SJCRH30 (cell line): ENCODE measurements around the gene COG6. TPM values are rescaled to one million over a fixed set of nuclear protein-coding genes. Genes with fewer than 3 reads are reported as not detected.
A peak's percentile ranks its signal among the peaks of the same experiment; 100 is the strongest.

Source experiments
- DNase-seq, 2 experiments: peaks; one replicate each; pipeline ENCODE4 v3.0.0-alpha.2; 2015 to 2020
- H3K27ac ChIP-seq: fragments of 250-450 bp; sonication (Bioruptor Pico); 2 replicates; pipeline ENCODE4 v1.5.1; 2020; ENCODE audit warnings: mild to moderate bottlenecking, moderate library complexity
- H3K27me3 ChIP-seq: fragments of 250-450 bp; sonication (Bioruptor Pico); 2 replicates; pipeline ENCODE4 v1.5.1; 2020; ENCODE audit warnings: mild to moderate bottlenecking, moderate library complexity
- H3K36me3 ChIP-seq: fragments of 250-450 bp; sonication (Bioruptor Pico); 2 replicates; pipeline ENCODE4 v1.5.1; 2020; ENCODE audit warnings: mild to moderate bottlenecking, moderate library complexity
- H3K4me1 ChIP-seq: fragments of 250-450 bp; sonication (Bioruptor Pico); 2 replicates; pipeline ENCODE4 v1.5.1; 2020; ENCODE audit warnings: mild to moderate bottlenecking, moderate library complexity
- H3K4me3 ChIP-seq: fragments of 250-450 bp; sonication (Bioruptor Pico); 2 replicates; pipeline ENCODE4 v1.5.1; 2020; ENCODE audit warnings: mild to moderate bottlenecking, moderate library complexity
- H3K9me3 ChIP-seq: fragments of 250-450 bp; sonication (Bioruptor Pico); replicated peaks from 2 replicates; pipeline ENCODE4 v1.5.1; 2020; ENCODE audit warnings: mild to moderate bottlenecking, moderate library complexity
- total RNA-seq: library from RNA; depleted of rRNA; stranded (reverse); fragments of >200 nt; shearing (Covaris generic); gene quantifications from 2 replicates; pipeline ENCODE4 v1.2.3, GENCODE V29; 2014; rRNA removed

COG6 gene
- 25.3 and 28.2 TPM in 2 replicates for total RNA-seq

- peak within 1 kb of the TSS; percentile 80 for H3K4me3 ChIP-seq
- no peaks in the 10 kb centered on the region for H3K9me3 ChIP-seq
- H3K36me3 ChIP-seq: peaks cover 7% of the 10 kb centered on the region; the same call in 1 of the 2 replicates
- no peaks in the 10 kb centered on the region for H3K27me3 ChIP-seq
- peak; percentile 93 to 97 for DNase-seq
- no peaks in the 10 kb centered on the region for H3K4me1 ChIP-seq
- H3K27ac ChIP-seq: peak within 1 kb of the TSS; percentile 24; the same call in 1 of the 2 replicates
Measured at GRCh38 chr13:39655569-39656324, at the start of gene COG6. Gene COG6 (plus strand): TSS chr13:39655662. CDS start chr13:39655727, 65 bp downstream.

- peaks cover 11% of the 10 kb centered on the region; the same call in 1 of the 2 replicates for H3K4me1 ChIP-seq
- H3K4me3 ChIP-seq: no peak overlapping the region
- no peaks in the 10 kb centered on the region for H3K27me3 ChIP-seq
- no peak for DNase-seq
- H3K27ac ChIP-seq: no peak overlapping the region
- no peaks in the 10 kb centered on the region; the same call in 1 of the 2 replicates for H3K36me3 ChIP-seq
- no peaks in the 10 kb centered on the region for H3K9me3 ChIP-seq
Measured at GRCh38 chr13:39605677-39606320, 49.7 kb upstream of the COG6 start.

DNA sequence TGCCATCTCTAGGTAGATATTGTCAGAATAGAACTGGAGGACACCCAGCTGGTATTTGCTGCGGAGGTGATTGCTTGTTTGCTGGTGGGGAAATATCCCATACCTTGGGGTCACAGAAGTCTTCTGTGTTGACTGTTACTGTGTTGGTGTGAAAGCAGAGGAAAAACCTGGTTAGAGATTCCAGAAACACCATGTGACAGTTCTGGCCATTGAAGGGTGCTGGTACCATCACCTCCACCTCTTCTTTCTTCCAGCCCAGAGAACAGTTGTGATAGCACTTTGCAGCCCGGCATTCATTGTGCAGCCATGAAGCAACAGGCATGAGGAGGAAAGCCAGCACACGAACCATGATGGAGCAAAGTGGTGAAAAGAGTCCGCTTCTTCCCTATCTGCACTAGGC lies 47.6 kb upstream of the COG6 start:
- Histone ChIP-seq H3K4me1 (peaks cover 6% of the 10 kb centered on the region; the same call in 1 of the 2 replicates), H3K27ac (no peak overlapping the region), H3K4me3 (no peak overlapping the region), H3K9me3 (no peaks in the 10 kb centered on the region), H3K36me3 (no peaks in the 10 kb centered on the region), H3K27me3 (no peaks in the 10 kb centered on the region)
- DNase-seq: no peak

- no peaks in the 10 kb centered on the region for H3K9me3 ChIP-seq
- no peak overlapping the region for H3K27ac ChIP-seq
- no peaks in the 10 kb centered on the region; the same call in 1 of the 2 replicates for H3K4me1 ChIP-seq
- H3K36me3 ChIP-seq: no peaks in the 10 kb centered on the region
- peak; percentile 72 to 84 for DNase-seq
- no peaks in the 10 kb centered on the region for H3K27me3 ChIP-seq
- H3K4me3 ChIP-seq: no peak overlapping the region
Measured at GRCh38 chr13:39612023-39612637, 43.3 kb upstream of the COG6 start.

DNA sequence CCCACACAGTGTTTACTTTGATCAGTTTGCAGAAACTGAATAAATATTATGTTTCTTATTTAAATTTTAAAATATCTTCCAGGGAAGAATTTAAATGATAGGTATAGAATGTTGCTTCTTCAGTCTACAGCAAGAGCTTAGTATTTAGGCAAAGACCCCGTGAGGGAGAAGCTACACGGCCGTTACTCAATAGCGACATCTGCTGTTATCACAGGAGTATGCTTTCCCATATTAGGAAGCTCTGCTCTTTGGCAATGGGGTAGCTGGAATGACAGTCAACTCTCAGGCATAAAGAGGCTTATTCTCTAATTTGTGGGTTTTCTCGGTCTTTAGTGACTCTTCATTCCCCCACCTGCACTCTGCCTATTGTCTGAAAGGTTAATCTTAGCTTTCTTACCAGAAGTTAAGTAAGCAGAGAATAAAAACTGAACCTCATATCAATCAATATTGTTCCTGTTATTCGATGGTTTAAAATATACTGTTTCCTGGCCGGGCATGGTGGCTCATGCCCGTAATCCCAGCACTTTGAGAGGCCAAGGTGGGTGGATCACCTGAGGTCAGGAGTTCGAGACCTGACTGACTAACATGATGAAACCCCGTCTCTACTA lies 39.3 kb upstream of the COG6 start:
- Histone ChIP-seq H3K36me3 (no peaks in the 10 kb centered on the region), H3K4me3 (no peak overlapping the region), H3K27me3 (no peaks in the 10 kb centered on the region), H3K4me1 (no peaks in the 10 kb centered on the region; the same call in 1 of the 2 replicates), H3K9me3 (no peaks in the 10 kb centered on the region), H3K27ac (no peak overlapping the region)
- peak; percentile 68 to 91 for DNase-seq

DNA sequence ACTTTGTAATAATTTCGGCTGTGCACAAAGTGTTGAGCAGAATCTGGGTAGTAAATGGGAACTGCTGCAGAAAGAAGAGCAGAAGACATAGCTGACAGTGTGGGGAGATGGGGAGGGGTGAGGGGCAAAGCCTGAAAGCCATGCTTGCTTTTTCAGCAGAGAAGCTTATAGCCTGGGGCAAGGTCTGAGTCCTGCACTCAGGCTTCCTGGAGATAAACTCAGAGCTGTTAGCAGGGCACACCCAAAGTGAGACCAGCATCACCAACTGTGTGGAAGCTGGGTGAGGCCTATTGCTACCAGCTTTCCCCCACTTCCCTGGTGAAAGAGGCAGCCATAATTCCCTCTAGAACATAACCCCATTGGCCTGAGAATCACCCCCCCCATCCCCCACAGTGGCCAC lies 36.9 kb upstream of the COG6 start:
- peak in 1 of 2 experiments; percentile 22 for DNase-seq
- Histone ChIP-seq H3K27me3 (no peaks in the 10 kb centered on the region), H3K4me3 (no peak overlapping the region), H3K36me3 (no peaks in the 10 kb centered on the region), H3K4me1 (no peaks in the 10 kb centered on the region; the same call in 1 of the 2 replicates), H3K9me3 (no peaks in the 10 kb centered on the region), H3K27ac (no peak overlapping the region)

DNA sequence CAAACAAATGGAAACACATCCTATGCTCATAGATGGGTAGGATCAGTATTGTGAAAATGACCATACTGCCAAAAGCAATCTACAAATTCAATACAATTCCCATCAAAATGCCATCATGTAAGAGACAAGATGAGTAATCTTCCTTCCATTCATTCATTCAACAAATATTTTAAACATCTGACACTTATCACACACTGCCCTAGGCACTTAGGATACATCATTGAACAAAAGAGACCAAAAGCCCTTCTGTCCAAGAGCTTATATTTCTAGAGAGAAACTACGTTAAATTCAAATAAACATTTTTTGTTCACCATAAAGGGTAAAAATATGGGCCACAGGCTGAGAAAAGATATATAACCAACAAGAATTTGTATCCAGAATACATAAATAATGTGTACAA lies 32.0 kb upstream of the COG6 start:
- H3K4me1 ChIP-seq: no peaks in the 10 kb centered on the region
- no peaks in the 10 kb centered on the region for H3K36me3 ChIP-seq
- DNase-seq: no peak
- no peaks in the 10 kb centered on the region for H3K27me3 ChIP-seq
- no peak overlapping the region for H3K4me3 ChIP-seq
- no peaks in the 10 kb centered on the region for H3K9me3 ChIP-seq
- no peak overlapping the region for H3K27ac ChIP-seq

- no peak overlapping the region for H3K27ac ChIP-seq
- no peaks in the 10 kb centered on the region for H3K4me1 ChIP-seq
- DNase-seq: no peak
- H3K36me3 ChIP-seq: no peaks in the 10 kb centered on the region
- no peak overlapping the region for H3K4me3 ChIP-seq
- peaks cover 15% of the 10 kb centered on the region; the same call in 1 of the 2 replicates for H3K9me3 ChIP-seq
- no peaks in the 10 kb centered on the region for H3K27me3 ChIP-seq
Measured at GRCh38 chr13:39631307-39631706, 24.2 kb upstream of the COG6 start.

DNA sequence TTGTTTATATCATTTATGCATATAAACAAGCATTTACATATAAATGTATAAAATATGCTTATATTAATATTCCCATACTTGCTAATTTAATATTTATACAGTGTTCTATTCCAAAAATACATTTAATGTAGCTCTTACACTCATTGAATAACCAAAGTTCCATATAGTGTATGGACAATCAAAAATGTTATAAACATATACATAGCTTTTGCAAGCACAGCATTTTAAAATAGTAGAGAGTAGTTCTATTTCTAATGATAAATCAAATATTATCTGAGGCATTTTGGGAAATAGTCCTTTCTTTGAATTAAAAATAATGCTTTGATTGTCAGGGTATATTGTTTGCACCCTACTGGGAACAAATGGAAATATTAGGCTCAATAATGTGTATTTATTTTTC lies 22.5 kb upstream of the COG6 start:
- Histone ChIP-seq H3K36me3 (no peaks in the 10 kb centered on the region), H3K4me1 (no peaks in the 10 kb centered on the region), H3K27me3 (no peaks in the 10 kb centered on the region), H3K4me3 (no peak overlapping the region), H3K9me3 (peaks cover 15% of the 10 kb centered on the region; the same call in 1 of the 2 replicates), H3K27ac (no peak overlapping the region)
- no peak for DNase-seq

DNA sequence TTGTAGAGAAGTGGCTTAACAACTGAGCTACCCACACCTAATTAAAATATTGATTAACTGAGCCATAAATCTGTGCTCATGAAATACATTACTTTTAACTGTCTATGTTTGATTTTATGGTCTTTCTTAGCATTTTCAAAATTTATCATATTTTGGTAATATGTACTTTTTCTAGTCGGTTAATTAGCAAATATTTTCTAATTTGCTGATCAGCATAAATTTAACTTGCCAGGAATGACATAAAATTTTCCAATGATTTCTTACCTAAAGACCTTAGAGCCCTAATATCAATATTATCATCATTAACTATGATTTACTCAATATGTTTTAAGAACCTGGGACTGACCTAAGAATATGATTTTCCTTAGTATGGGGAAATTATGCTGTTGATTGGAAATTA lies 19.9 kb upstream of the COG6 start:
- no peak for DNase-seq
- peaks cover 15% of the 10 kb centered on the region; the same call in 1 of the 2 replicates for H3K9me3 ChIP-seq
- no peaks in the 10 kb centered on the region for H3K27me3 ChIP-seq
- no peak overlapping the region for H3K27ac ChIP-seq
- H3K4me3 ChIP-seq: no peak overlapping the region
- no peaks in the 10 kb centered on the region for H3K36me3 ChIP-seq
- H3K4me1 ChIP-seq: no peaks in the 10 kb centered on the region

GRCh38 chr13:39637890-39638289 lies 17.6 kb upstream of the COG6 start:
- DNase-seq: no peak
- no peaks in the 10 kb centered on the region for H3K9me3 ChIP-seq
- no peaks in the 10 kb centered on the region for H3K4me1 ChIP-seq
- H3K27me3 ChIP-seq: no peaks in the 10 kb centered on the region
- H3K36me3 ChIP-seq: no peaks in the 10 kb centered on the region
- H3K27ac ChIP-seq: no peak overlapping the region
- no peak overlapping the region for H3K4me3 ChIP-seq

DNA sequence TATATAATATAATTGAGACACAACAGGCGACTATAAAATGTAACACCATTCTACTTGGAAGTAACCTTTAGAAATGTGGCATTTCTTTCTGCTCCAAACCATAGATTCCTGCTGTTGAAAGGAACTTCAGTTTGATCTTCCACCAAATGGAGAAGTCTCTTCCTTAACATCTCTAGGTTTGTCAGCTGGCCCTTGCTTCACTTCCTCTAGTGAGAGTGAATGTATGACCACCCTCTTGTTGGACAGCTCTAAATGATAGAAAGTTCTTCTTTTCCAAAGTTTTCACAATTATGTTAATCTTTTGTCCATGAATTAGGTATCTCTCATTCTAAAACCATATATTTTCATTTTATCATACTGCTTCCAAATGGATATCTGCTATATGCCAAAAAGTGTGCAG lies 13.8 kb upstream of the COG6 start:
- Histone ChIP-seq H3K9me3 (no peaks in the 10 kb centered on the region), H3K4me3 (no peak overlapping the region), H3K36me3 (no peaks in the 10 kb centered on the region), H3K27me3 (no peaks in the 10 kb centered on the region), H3K4me1 (no peaks in the 10 kb centered on the region), H3K27ac (no peak overlapping the region)
- DNase-seq: no peak

DNA sequence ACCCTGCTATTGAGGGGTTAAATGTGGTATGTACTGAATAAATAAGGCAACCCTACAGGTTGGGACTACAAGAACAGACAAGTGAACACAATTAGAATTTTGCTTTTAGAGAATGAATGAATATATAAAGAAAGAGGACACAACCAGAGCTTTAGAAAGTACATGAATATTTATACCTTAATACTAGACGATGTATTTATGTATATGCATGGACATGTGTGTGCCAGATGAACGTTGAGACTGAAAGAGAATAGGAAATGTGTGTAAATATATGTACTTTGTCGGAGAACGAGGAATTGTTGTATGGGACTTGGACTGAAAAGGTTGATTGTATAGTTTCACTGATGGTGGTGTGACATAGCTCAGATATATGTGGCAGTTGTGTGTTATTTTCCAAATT lies 9.3 kb upstream of the COG6 start:
- H3K27ac ChIP-seq: no peak overlapping the region
- no peak overlapping the region for H3K4me3 ChIP-seq
- DNase-seq: no peak
- no peaks in the 10 kb centered on the region for H3K4me1 ChIP-seq
- H3K9me3 ChIP-seq: no peaks in the 10 kb centered on the region
- H3K36me3 ChIP-seq: no peaks in the 10 kb centered on the region
- no peaks in the 10 kb centered on the region for H3K27me3 ChIP-seq

DNA sequence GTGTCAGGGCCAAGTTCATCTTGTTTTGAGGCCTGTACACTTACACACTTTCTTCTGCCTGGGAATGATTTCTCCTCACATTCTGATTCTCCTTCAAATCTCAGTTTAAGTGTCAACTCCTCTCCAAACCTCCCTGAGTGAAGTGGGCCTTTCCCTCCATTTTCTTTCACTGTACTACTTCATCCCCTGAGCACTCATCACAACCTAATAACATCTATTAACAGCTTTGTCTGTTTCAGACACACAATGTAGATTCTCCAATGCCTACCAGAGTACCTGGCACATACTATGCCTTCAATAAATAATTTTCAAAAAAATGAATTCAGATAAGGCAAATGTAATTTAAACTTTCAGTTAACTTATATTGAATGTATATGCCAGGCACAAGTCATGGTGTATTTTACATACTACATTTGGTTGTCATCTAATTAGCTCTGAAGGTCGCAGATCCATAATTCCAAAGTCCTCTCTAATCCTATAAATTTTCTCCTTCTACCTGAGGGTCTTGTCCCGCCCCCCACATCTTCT lies 357 bp upstream of the COG6 start:
- peaks cover 7% of the 10 kb centered on the region; the same call in 1 of the 2 replicates for H3K36me3 ChIP-seq
- H3K9me3 ChIP-seq: no peaks in the 10 kb centered on the region

More for the DNA sequence above, 357 bp upstream of the COG6 start:
- no peaks in the 10 kb centered on the region for H3K4me1 ChIP-seq
- no peak for DNase-seq
- no peaks in the 10 kb centered on the region for H3K27me3 ChIP-seq
- no peak overlapping the region; the same call in 1 of the 2 replicates for H3K27ac ChIP-seq
- H3K4me3 ChIP-seq: peak overlapping the region; percentile 80
